ENCODE results near the gene ACCS.
A peak's percentile ranks its signal among the peaks of the same experiment; 100 is the strongest.

Gene ACCS

GRCh38 chr11:44094260-44094868 is 28.3 kb downstream of the ACCS start:
- peak; percentile 83 for DNase-seq

- DNase-seq: peak; percentile 89
Measured at GRCh38 chr11:44095506-44096359, 29.7 kb downstream of the ACCS start, which contains the start of gene EXT2. TSS of gene EXT2 (plus strand) at chr11:44095678. CDS start at chr11:44107713, 12,035 bp downstream.

GRCh38 chr11:44096360-44097185 is 30.5 kb downstream of the ACCS start:
- no peak for DNase-seq

- DNase-seq: no peak
Measured at GRCh38 chr11:44097821-44098220, 31.8 kb downstream of the ACCS start.

GRCh38 chr11:44101098-44101497 is 35.0 kb downstream of the ACCS start:
- no peak for DNase-seq

- peak; percentile 23 for DNase-seq
Measured at GRCh38 chr11:44104481-44105294, 38.6 kb downstream of the ACCS start.

GRCh38 chr11:44108260-44108659 is 42.2 kb downstream of the ACCS start:
- no peak for DNase-seq

- DNase-seq: peak; percentile 66
Measured at GRCh38 chr11:44110231-44110679, 44.2 kb downstream of the ACCS start.

- DNase-seq: peak; percentile 8
Measured at GRCh38 chr11:44112091-44112821, 46.2 kb downstream of the ACCS start.

- DNase-seq: no peak
Measured at GRCh38 chr11:44113018-44113417, 46.9 kb downstream of the ACCS start.

- DNase-seq: no peak
Measured at GRCh38 chr11:44113572-44113971, 47.5 kb downstream of the ACCS start.

- DNase-seq: no peak
Measured at GRCh38 chr11:44116234-44116830, 50.3 kb downstream of the ACCS start.

- no peak for DNase-seq
Measured at GRCh38 chr11:44120169-44120568, 54.1 kb downstream of the ACCS start.

GRCh38 chr11:44125598-44125997 is 59.5 kb downstream of the ACCS start:
- DNase-seq: no peak

- no peak for DNase-seq
Measured at GRCh38 chr11:44126304-44126703, 60.2 kb downstream of the ACCS start.

GRCh38 chr11:44127130-44127529 is 61.1 kb downstream of the ACCS start:
- no peak for DNase-seq

GRCh38 chr11:44128729-44129128 is 62.7 kb downstream of the ACCS start:
- DNase-seq: no peak

GRCh38 chr11:44130751-44131150 is 64.7 kb downstream of the ACCS start:
- no peak for DNase-seq

- DNase-seq: peak; percentile 10
Measured at GRCh38 chr11:44133335-44133946, 67.4 kb downstream of the ACCS start.

All from activated CD4-positive, alpha-beta T cell treated with anti-CD3 and anti-CD28 coated beads, Interleukin-2, amount 50 U/mL, for 16 hours (primary cell).